ENCODE data around the gene SEL1L2. TPM values are rescaled to one million over a fixed set of nuclear protein-coding genes. Genes with fewer than 3 reads are reported as not detected.

The SEL1L2 gene
- polyA plus RNA-seq, 3 donors, result not detected

DNA sequence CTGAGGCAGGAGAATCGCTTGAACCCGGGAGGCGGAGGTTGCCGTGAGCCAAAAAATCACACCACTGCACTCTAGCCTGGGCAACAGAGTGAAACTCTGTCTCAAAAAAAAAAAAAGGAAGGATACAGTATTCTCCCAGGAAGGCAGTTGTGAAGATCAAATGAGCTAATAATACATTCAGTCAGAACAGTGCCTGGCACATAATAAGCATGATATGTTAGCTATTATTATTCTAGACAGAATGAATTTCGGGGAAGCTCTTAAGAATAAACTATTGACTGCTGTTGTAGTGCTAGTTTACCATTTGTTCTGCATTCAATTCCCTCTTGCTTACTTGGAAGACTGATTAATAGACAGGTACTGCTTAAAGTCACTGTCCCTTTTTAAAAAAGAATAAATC, 164.9 kb downstream of the SEL1L2 start:
- peak overlapping the region; percentile 37 for H3K4me2 ChIP-seq (replicated peaks; ENCODE audit: extremely low read depth, low read length, poor library complexity, severe bottlenecking)
- DNase-seq, result no peak
- H3K9ac ChIP-seq (ENCODE audit: insufficient read depth, low read length, poor library complexity, severe bottlenecking), result no peak overlapping the region
- H3K4me1 ChIP-seq (ENCODE audit: control insufficient read depth in 1 of 2, insufficient read depth in 2 of 2, low read length in 2 of 2), result peaks cover 25 to 28% of the 10 kb centered on the region in 2 donors
- no peaks in the 10 kb centered on the region for H3K9me3 ChIP-seq (replicated peaks in 1 of 2; ENCODE audit: control insufficient read depth in 1 of 2, insufficient read depth in 1 of 2, low read length in 2 of 2)
- TF ChIP-seq, protein P1, sequence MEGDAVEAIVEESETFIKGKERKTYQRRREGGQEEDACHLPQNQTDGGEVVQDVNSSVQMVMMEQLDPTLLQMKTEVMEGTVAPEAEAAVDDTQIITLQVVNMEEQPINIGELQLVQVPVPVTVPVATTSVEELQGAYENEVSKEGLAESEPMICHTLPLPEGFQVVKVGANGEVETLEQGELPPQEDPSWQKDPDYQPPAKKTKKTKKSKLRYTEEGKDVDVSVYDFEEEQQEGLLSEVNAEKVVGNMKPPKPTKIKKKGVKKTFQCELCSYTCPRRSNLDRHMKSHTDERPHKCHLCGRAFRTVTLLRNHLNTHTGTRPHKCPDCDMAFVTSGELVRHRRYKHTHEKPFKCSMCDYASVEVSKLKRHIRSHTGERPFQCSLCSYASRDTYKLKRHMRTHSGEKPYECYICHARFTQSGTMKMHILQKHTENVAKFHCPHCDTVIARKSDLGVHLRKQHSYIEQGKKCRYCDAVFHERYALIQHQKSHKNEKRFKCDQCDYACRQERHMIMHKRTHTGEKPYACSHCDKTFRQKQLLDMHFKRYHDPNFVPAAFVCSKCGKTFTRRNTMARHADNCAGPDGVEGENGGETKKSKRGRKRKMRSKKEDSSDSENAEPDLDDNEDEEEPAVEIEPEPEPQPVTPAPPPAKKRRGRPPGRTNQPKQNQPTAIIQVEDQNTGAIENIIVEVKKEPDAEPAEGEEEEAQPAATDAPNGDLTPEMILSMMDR (IDR thresholded peaks at IDR 0.05), result no peak
- intact Hi-C loops (cut with micrococcal nuclease), result no loop called here
- WGBS (ENCODE audit: insufficient coverage), result no CpG with 5 or more reads among the region's 5 CpGs
- H3K27ac Mint-ChIP-seq, result peak overlapping the region in 3 of 7 donors; percentile 53 to 74 (median 68)
- peaks cover 37% of the 10 kb centered on the region for H3K4me1 Mint-ChIP-seq
- peak overlapping the region; percentile 34 for H2AFZ ChIP-seq (ENCODE audit: insufficient read depth, low read depth, low read length, poor library complexity, severe bottlenecking)
- H3K4me3 ChIP-seq (replicated peaks in 1 of 3; ENCODE audit: low read depth in 2 of 3, low read length in 3 of 3), result peak overlapping the region in 1 of 3 experiments; percentile 29
- H3K27me3 Mint-ChIP-seq (ENCODE audit: low read depth in 3 of 3), result peaks cover 0 to 5% (median 5%) of the 10 kb centered on the region in 3 donors
- no peak overlapping the region for H3K27ac ChIP-seq (ENCODE audit: low read depth in 1 of 2, low read length in 2 of 2)
- no peaks in the 10 kb centered on the region for H3K36me3 ChIP-seq (replicated peaks in 1 of 2; ENCODE audit: control insufficient read depth in 1 of 2, insufficient read depth in 2 of 2, low read length in 2 of 2)
- no peaks in the 10 kb centered on the region for H3K27me3 ChIP-seq (ENCODE audit: control insufficient read depth in 2 of 2, insufficient read depth in 2 of 2, low read length in 2 of 2)
- H3K9me3 Mint-ChIP-seq, result peaks cover 0 to 3% (median 0%) of the 10 kb centered on the region in 7 donors
- no peaks in the 10 kb centered on the region for H3K79me2 ChIP-seq (ENCODE audit: insufficient read depth, low read length)
- H4K20me1 ChIP-seq (ENCODE audit: insufficient read depth, low read length), result no peaks in the 10 kb centered on the region
- no peaks in the 10 kb centered on the region for H3K36me3 Mint-ChIP-seq
- H3K4me3 Mint-ChIP-seq, result peak overlapping the region; percentile 66 to 81

DNA sequence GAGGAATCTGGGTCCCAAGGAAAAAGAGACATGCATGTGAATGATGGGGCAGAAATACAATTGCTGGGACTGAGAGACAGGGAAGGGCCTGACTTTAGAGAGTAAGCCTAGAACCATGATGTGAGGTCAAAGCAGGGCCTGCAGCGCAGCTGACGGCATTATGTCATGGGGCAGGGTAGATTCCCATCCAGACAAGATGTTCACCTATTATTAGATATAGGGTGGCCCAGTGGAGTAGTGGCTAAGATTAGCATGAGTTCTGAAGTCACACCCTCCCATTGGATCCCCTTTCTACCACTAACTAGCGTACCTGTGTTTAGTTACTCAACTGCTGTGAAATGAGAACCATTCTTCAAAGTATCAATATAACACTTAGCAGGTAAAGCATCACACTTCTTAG, 166.0 kb downstream of the SEL1L2 start:
- Mint-ChIP-seq H3K27ac (no peak overlapping the region), H3K4me1 (peaks cover 37% of the 10 kb centered on the region), H3K27me3 (ENCODE audit: low read depth in 3 of 3) (peaks cover 0 to 5% (median 3%) of the 10 kb centered on the region in 3 donors), H3K9me3 (peaks cover 0 to 3% (median 0%) of the 10 kb centered on the region in 7 donors), H3K4me3 (no peak overlapping the region), H3K36me3 (no peaks in the 10 kb centered on the region)
- Histone ChIP-seq H4K20me1 (ENCODE audit: insufficient read depth, low read length) (no peaks in the 10 kb centered on the region), H3K9me3 (replicated peaks in 1 of 2; ENCODE audit: control insufficient read depth in 1 of 2, insufficient read depth in 1 of 2, low read length in 2 of 2) (no peaks in the 10 kb centered on the region), H3K79me2 (ENCODE audit: insufficient read depth, low read length) (no peaks in the 10 kb centered on the region), H3K27me3 (ENCODE audit: control insufficient read depth in 2 of 2, insufficient read depth in 2 of 2, low read length in 2 of 2) (no peaks in the 10 kb centered on the region), H2AFZ (ENCODE audit: insufficient read depth, low read depth, low read length, poor library complexity, severe bottlenecking) (no peak overlapping the region), H3K27ac (ENCODE audit: low read depth in 1 of 2, low read length in 2 of 2) (no peak overlapping the region), H3K4me2 (replicated peaks; ENCODE audit: extremely low read depth, low read length, poor library complexity, severe bottlenecking) (no peak overlapping the region), H3K4me3 (replicated peaks in 1 of 3; ENCODE audit: low read depth in 2 of 3, low read length in 3 of 3) (no peak overlapping the region), H3K9ac (ENCODE audit: insufficient read depth, low read length, poor library complexity, severe bottlenecking) (no peak overlapping the region), H3K4me1 (ENCODE audit: control insufficient read depth in 1 of 2, insufficient read depth in 2 of 2, low read length in 2 of 2) (peaks cover 25 to 28% of the 10 kb centered on the region in 2 donors), H3K36me3 (replicated peaks in 1 of 2; ENCODE audit: control insufficient read depth in 1 of 2, insufficient read depth in 2 of 2, low read length in 2 of 2) (no peaks in the 10 kb centered on the region)
- no peak for DNase-seq
- intact Hi-C loops (cut with micrococcal nuclease), result loop anchor here in 1 of 2 donors (5.0 kb wide), 1 partner anchor 233 kb away; no protein-coding TSS in a partner anchor
- TF ChIP-seq, protein P1 (IDR thresholded peaks at IDR 0.05), result no peak
- WGBS (ENCODE audit: insufficient coverage), result no CpG with 5 or more reads among the region's 3 CpGs
